Measurements from ENCODE around the gene TMX2. TPM values are rescaled to one million over a fixed set of nuclear protein-coding genes. Genes with fewer than 3 reads are reported as not detected.

Gene TMX2
- total RNA-seq, 1 experiment from 2014 or later = 91.3 TPM

- no peak for TF ChIP-seq CTCF (conservative IDR thresholded peaks at IDR 0.05)
- Histone ChIP-seq H2AFZ (ENCODE audit: low read length) (no peak overlapping the region), H2BK12ac (ENCODE audit: insufficient read length, low read depth, low read length) (no peak overlapping the region), H3K79me1 (ENCODE audit: insufficient read depth, low read depth, low read length, poor library complexity, severe bottlenecking) (no peaks in the 10 kb centered on the region), H3K4ac (ENCODE audit: low read depth, low read length) (no peak overlapping the region), H3K23ac (ENCODE audit: insufficient read length, low read depth, low read length) (no peak overlapping the region), H3K4me2 (ENCODE audit: insufficient read depth, insufficient read length, low read length) (no peak overlapping the region), H4K8ac (replicated peaks; ENCODE audit: insufficient read length, low read depth, low read length) (no peak overlapping the region), H3K18ac (ENCODE audit: insufficient read length, low read depth, low read length) (no peak overlapping the region), H2BK20ac (ENCODE audit: low read depth, low read length, poor library complexity, severe bottlenecking) (no peak overlapping the region), H3K27me3 (ENCODE audit: insufficient read depth, low read length) (no peaks in the 10 kb centered on the region), H2BK15ac (ENCODE audit: low read depth, low read length) (no peak overlapping the region), H3K9me3 (ENCODE audit: control insufficient read depth, low read depth, low read length) (no peaks in the 10 kb centered on the region), H2BK120ac (ENCODE audit: low read depth, low read length, poor library complexity, severe bottlenecking) (no peak overlapping the region), H3K27ac (ENCODE audit: insufficient read length, low read depth, low read length) (no peak overlapping the region), H3K23me2 (ENCODE audit: insufficient read length, low read depth, low read length, poor library complexity, severe bottlenecking) (peaks cover 3% of the 10 kb centered on the region), H3K4me1 (ENCODE audit: insufficient read depth, low read length) (no peaks in the 10 kb centered on the region), H2BK5ac (ENCODE audit: insufficient read length, low read length) (no peak overlapping the region), H4K5ac (ENCODE audit: insufficient read length, low read depth, low read length) (no peak overlapping the region), H3T11ph (ENCODE audit: low read length) (no peak overlapping the region), H3K79me2 (ENCODE audit: insufficient read depth, low read length) (peaks cover 7% of the 10 kb centered on the region; the same call in 1 of the 2 replicates), H2AK5ac (ENCODE audit: insufficient read length, low read length) (no peak overlapping the region), H3K14ac (ENCODE audit: insufficient read depth, low read length) (no peak overlapping the region), H3K9ac (ENCODE audit: extremely low read depth, insufficient read length, low read length) (no peak overlapping the region), H3K56ac (ENCODE audit: insufficient read length, low read depth, low read length) (no peak overlapping the region), H4K91ac (ENCODE audit: insufficient read length, low read depth, low read length) (no peak overlapping the region), H4K20me1 (ENCODE audit: control insufficient read depth, insufficient read depth, insufficient read length) (no peaks in the 10 kb centered on the region)
- H3K4me3 Mint-ChIP-seq = no peak overlapping the region
- H3K4me1 Mint-ChIP-seq = peaks cover 3% of the 10 kb centered on the region in 2 experiments
- no CpG with 5 or more reads among the region's 3 CpGs for WGBS (ENCODE audit: extremely low coverage, insufficient read length, low lambda C conversion rate)
- no peak overlapping the region; a peak in 1 of 7 replicates for H3K27ac Mint-ChIP-seq
- H3K9me3 Mint-ChIP-seq = 0 out of 5 replicates have a peak, but pooled peaks cover 0 to 3% of the 10 kb centered on the region in 2 experiments
- H3K36me3 Mint-ChIP-seq (ENCODE audit: insufficient read depth in 1 of 3, low read depth in 3 of 3) = peaks cover 0 to 4% (median 2%) of the 10 kb centered on the region in 3 experiments; a peak in 2 of 7 replicates
- no peak for DNase-seq
- no peaks in the 10 kb centered on the region; the same call in 1 of the 2 replicates for H3K27me3 Mint-ChIP-seq (ENCODE audit: low read depth)
Measured at GRCh38 chr11:57758174-57758573, 45.8 kb downstream of the TMX2 start.

Measured in H9 (cell line).